Measurements from ENCODE around the gene MAP2K2. TPM values are rescaled to one million over a fixed set of nuclear protein-coding genes. Genes with fewer than 3 reads are reported as not detected.
"Not testable (repeated sequence)": the region's sequence is repeated elsewhere in the genome, so short reads cannot be mapped to it uniquely, and the experiment has no call there.

MAP2K2 gene
- total RNA-seq, 2 donors from 2014 or later: 56.8 to 92.0 TPM

- H3K27me3 ChIP-seq: no peaks in the 10 kb centered on the region
- intact Hi-C loops (cut with DNase I): no loop called here
- H3K4me3 ChIP-seq: no peak overlapping the region
- no peaks in the 10 kb centered on the region for H3K36me3 ChIP-seq (replicated peaks in 1 of 2; ENCODE audit: insufficient read depth in 1 of 2, low read depth in 2 of 2)
- no peak overlapping the region for H3K27ac ChIP-seq
- ATAC-seq (peak; percentile 27), DNase-seq (no peak)
- no peaks in the 10 kb centered on the region for H3K9me3 ChIP-seq
- H3K4me1 ChIP-seq: no peaks in the 10 kb centered on the region
- TF ChIP-seq POLR2A (IDR thresholded peaks at IDR 0.05) (no peak), CTCF (IDR thresholded peaks at IDR 0.05) (no peak)
- 4 to 18% methylated on average over 8 of the region's 8 CpGs for WGBS, 2 donors
Measured at GRCh38 chr19:4130744-4131438, 7.0 kb upstream of the MAP2K2 start.

GRCh38 chr19:4129050-4129449 is 5.1 kb upstream of the MAP2K2 start:
- H3K9me3 ChIP-seq; ATAC-seq; H3K4me1 ChIP-seq; intact Hi-C loops (cut with DNase I); H3K27me3 ChIP-seq; H3K27ac ChIP-seq; H3K4me3 ChIP-seq; DNase-seq; H3K36me3 ChIP-seq (replicated peaks in 1 of 2; ENCODE audit: insufficient read depth in 1 of 2, low read depth in 2 of 2): not testable (repeated sequence)
- 82 to 85% methylated on average over 7 of the region's 7 CpGs for WGBS, 2 donors

GRCh38 chr19:4127322-4127721 is 3.4 kb upstream of the MAP2K2 start:
- intact Hi-C loops (cut with DNase I); H3K4me3 ChIP-seq; ATAC-seq; DNase-seq; H3K36me3 ChIP-seq (replicated peaks in 1 of 2; ENCODE audit: insufficient read depth in 1 of 2, low read depth in 2 of 2); H3K9me3 ChIP-seq; H3K27ac ChIP-seq; H3K27me3 ChIP-seq: not testable (repeated sequence)
- WGBS, 2 donors: 77 to 78% methylated on average over 4 of the region's 4 CpGs
- H3K4me1 ChIP-seq: peaks cover 15% of the 10 kb centered on the region

- Histone ChIP-seq H3K4me1 (peaks cover 16% of the 10 kb centered on the region), H3K9me3 (no peaks in the 10 kb centered on the region), H3K4me3 (no peak overlapping the region), H3K36me3 (replicated peaks in 1 of 2; ENCODE audit: insufficient read depth in 1 of 2, low read depth in 2 of 2) (no peaks in the 10 kb centered on the region), H3K27me3 (no peaks in the 10 kb centered on the region), H3K27ac (peak overlapping the region in 1 of 4 donors; percentile 67)
- intact Hi-C loops (cut with DNase I): no loop called here
- TF ChIP-seq POLR2A (IDR thresholded peaks at IDR 0.05) (no peak), CTCF (IDR thresholded peaks at IDR 0.05) (no peak)
- ATAC-seq (no peak), DNase-seq (no peak)
- WGBS, 2 donors: 44 to 47% methylated on average over 8 of the region's 8 CpGs
Measured at GRCh38 chr19:4124638-4125037, 716 bp upstream of the MAP2K2 start.

- intact Hi-C loops (cut with DNase I): no loop called here
- peaks cover 0 to 2% of the 10 kb centered on the region in 2 donors for H3K36me3 ChIP-seq (replicated peaks in 1 of 2; ENCODE audit: insufficient read depth in 1 of 2, low read depth in 2 of 2)
- ATAC-seq (no peak), DNase-seq (no peak)
- H3K27me3 ChIP-seq: no peaks in the 10 kb centered on the region
- TF ChIP-seq CTCF (IDR thresholded peaks at IDR 0.05) (no peak), POLR2A (IDR thresholded peaks at IDR 0.05) (no peak)
- H3K27ac ChIP-seq: peak overlapping the region in 1 of 4 donors; percentile 58
- no peaks in the 10 kb centered on the region for H3K9me3 ChIP-seq
- no peak overlapping the region for H3K4me3 ChIP-seq
- H3K4me1 ChIP-seq: peaks cover 16% of the 10 kb centered on the region
- 44 to 58% methylated on average over 3 to 4 of the region's 5 CpGs for WGBS, 2 donors
Measured at GRCh38 chr19:4122480-4122879, 1.4 kb downstream of the MAP2K2 start.

GRCh38 chr19:4121815-4122214 is 2.1 kb downstream of the MAP2K2 start:
- 89 to 93% methylated on average over 4 of the region's 4 CpGs for WGBS, 2 donors
- H3K27me3 ChIP-seq: no peaks in the 10 kb centered on the region
- no peaks in the 10 kb centered on the region for H3K9me3 ChIP-seq
- DNase-seq (no peak), ATAC-seq (no peak)
- peaks cover 16% of the 10 kb centered on the region for H3K4me1 ChIP-seq
- H3K27ac ChIP-seq: no peak overlapping the region
- intact Hi-C loops (cut with DNase I): no loop called here
- peaks cover 0 to 2% of the 10 kb centered on the region in 2 donors for H3K36me3 ChIP-seq (replicated peaks in 1 of 2; ENCODE audit: insufficient read depth in 1 of 2, low read depth in 2 of 2)
- TF ChIP-seq CTCF (IDR thresholded peaks at IDR 0.05): no peak
- TF ChIP-seq POLR2A (IDR thresholded peaks at IDR 0.05): no peak
- H3K4me3 ChIP-seq: no peak overlapping the region

Data from body of pancreas (tissue), 4 donors.